Heart left ventricle (tissue), 13 donors: ENCODE data around the gene IMMP2L.

ENCODE experiments used
- CTCF ChIP-seq, 12 donors: fragments of 200-600 bp; sonication (generic) in 4 of 12; IDR thresholded peaks; one replicate each; pipeline versions ENCODE4 v1.5.0 to v1.8.0; 2018 to 2022; ENCODE audit warnings: antibody characterized with exemption in 12 of 12, mild to moderate bottlenecking in 5 of 12
- POLR2A ChIP-seq, 2 donors: fragments of 450-650 bp; IDR thresholded peaks; one replicate each; pipeline ENCODE4 v1.6.1; 2017; ENCODE audit warnings: antibody characterized with exemption in 2 of 2, mild to moderate bottlenecking in 2 of 2, moderate library complexity in 2 of 2
- donor health status: ischemic (EF 13 %, LVEDD 7.1; RV severe dilation, severe dysfunction).
- donor health status: DM: no; HTN: yes; CAD: no.
- donor health status: DM: no; HTN: no; CAD: no.
- donor health status: ischemic (EF 25% LVEDD 6.9; RV normal size, moderate dysfunction).
- donor health status: ischemic (EF 25% LVEDD 5.7; RV mildly dilated, moderate dysfunction).
- donor health status: ischemic (EF 35%, LVEDD 5.7; RV mildly dilated, moderate dysfunction).
- donor health status: nonischemic (EF 11% LVEDD 7.7; RV severe dilation, severe dysfunction).
- donor health status: DM: yes; HTN: yes; CAD: no.
- donor health status: PGD.
- donor health status: ischemic (EF 29% LVEDD 5.4; RV normal size, mild dysfunction).
- donor health status: nonischemic (EF 23%, LVEDD 6.1; RV moderate dilation, normal function).

GRCh38 chr7:111498391-111499007 lies 63.8 kb downstream of the IMMP2L start:
- no peak for TF ChIP-seq CTCF (IDR thresholded peaks at IDR 0.05)
- TF ChIP-seq POLR2A (IDR thresholded peaks at IDR 0.05), result no peak
